GM21381 (cell line): Measurements from ENCODE around the gene ITGB8.

Experiments used
- ATAC-seq: cut with Tn5 transposase; IDR thresholded peaks from one replicate; pipeline ENCODE4 v1.9.1; 2021; ENCODE audit warnings: mild to moderate bottlenecking, moderate library complexity; ENCODE audit not compliant: unreplicated experiment

Gene ITGB8

DNA sequence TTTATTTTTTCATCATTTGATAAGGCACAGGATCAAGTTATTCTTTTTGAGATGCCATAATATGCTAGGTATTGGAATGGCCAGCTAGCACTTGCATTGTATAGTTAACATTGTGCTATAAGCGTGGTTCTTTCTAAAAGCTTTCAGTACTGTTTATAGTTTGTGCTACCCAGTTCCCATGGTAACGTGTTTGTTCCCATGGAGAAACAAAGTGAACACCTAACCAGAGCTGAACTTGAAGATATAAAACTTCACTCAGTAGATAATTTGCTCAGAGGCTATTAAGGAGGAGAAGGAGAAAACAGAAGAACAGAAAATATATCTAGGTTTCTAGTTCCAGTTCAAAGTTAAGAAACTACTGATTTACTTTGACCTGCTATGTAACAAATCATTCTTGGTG is 23.6 kb upstream of the ITGB8 start:
- peak; percentile 74 for ATAC-seq

GRCh38 chr7:20307901-20308300 is 22.8 kb upstream of the ITGB8 start:
- no peak for ATAC-seq

GRCh38 chr7:20310301-20310700 is 20.4 kb upstream of the ITGB8 start:
- no peak for ATAC-seq

DNA sequence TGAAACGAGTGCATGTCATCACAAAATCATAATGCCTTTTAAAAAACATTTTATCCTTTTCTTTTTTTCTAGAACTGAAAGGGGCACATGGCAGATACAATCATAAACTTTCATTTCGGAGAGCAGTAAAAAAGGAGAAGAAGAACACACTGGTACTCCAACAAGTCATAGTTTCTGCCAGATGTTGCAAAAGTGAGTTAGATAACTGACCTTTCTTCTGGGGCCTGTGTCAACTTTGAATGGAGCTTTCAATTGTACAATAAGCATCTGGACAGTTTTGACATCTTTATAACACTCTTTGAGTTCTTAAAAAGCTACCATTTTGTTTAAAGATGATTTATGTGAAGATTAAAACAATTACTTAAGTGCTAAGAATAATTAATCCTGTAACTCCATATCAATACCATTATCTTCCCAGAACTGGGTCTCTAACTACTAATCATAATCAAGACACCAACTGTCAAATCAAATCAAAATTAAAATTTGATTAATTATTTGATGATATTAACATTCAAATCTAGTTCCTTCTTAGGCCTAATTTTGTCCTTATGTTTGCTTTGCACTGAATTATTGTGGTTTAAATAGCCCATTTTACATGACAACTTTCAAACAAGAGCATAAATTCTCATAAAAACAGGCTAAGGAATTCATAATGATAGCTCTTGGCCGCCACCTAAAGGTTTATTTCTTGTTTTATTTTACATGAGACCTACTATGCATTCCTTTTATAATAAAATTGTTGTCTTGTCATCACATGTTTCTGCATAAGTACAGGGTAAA is 19.5 kb upstream of the ITGB8 start:
- ATAC-seq: peak; percentile 50

- no peak for ATAC-seq
These were observed 19.0 kb upstream of the ITGB8 start for GRCh38 chr7:20311743-20312042.

DNA sequence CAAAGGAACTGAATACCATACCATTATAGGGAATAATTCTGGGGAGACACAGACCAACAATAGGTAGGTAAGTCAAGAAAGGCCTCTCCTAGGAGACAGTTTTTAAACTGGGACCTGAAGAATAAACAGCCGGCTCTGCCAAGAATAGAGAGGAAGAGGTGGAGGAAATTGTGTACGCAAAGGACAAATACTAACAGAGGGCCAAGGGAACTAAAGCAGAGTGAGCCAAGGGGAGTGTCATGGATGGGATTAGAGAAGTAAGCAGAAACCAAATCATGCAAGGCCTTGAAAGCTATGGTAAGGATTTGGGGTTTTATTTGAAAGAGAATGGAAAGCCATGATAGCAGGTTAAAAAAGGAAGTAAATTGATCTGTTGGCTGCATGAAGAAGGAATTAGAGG is 18.1 kb upstream of the ITGB8 start:
- ATAC-seq: no peak

DNA sequence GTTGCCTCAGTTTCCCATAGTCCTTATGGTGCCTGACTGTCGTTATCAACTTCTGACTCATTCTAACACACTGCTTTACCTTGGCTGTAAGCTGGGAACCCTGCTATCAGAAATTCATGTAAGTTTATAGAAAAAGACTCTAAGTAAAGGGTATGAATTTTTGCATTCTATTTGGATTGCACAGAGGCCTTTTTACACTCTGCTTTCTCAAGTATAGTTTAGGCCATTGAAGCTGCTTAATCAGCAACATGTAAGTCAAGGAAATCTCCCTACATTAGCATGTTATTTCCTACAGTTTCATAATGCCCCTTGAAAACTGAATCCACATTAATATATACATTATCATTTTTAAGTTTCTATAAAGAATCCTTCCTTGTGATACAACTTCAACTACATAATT is 17.1 kb upstream of the ITGB8 start:
- no peak for ATAC-seq

GRCh38 chr7:20314198-20314597 is 16.5 kb upstream of the ITGB8 start:
- no peak for ATAC-seq

DNA sequence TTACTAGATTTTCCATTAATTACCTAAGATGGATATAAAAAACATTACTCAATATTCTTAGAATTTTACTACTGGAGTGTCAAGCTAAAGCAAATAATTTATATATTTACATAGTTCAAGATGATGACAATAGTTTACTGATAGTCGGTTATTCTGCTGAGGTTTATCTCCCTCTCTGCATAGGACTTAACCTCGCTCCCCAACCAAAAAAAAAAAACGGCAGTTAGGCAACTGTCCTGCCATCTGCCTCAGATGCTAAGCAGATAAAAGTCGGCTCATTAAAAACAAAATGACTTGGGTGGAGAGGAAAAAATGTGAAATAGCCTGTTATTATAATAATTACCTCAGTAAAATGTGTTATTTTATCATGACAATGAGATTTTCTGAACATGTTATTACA is 14.0 kb upstream of the ITGB8 start:
- no peak for ATAC-seq

DNA sequence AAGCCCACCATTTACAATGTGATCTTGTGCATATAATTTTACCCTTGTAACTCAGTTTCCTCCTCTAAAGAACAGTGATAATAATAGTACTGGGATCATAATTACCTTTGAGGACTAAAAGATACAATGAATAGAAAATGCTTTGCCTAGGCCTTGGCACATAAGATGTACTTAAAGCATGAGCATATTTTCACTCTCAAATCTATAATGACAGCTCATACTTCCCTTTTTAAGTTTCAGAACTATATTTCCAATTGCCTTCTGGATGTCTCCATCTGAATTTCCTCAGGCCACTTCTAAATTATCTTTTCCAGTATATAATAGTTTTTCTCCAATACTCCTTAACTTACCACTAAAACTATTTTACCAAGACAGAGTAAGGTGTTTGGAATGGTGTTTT is 13.3 kb upstream of the ITGB8 start:
- no peak for ATAC-seq

- ATAC-seq: no peak
These were observed 11.8 kb upstream of the ITGB8 start for GRCh38 chr7:20318933-20319332.

DNA sequence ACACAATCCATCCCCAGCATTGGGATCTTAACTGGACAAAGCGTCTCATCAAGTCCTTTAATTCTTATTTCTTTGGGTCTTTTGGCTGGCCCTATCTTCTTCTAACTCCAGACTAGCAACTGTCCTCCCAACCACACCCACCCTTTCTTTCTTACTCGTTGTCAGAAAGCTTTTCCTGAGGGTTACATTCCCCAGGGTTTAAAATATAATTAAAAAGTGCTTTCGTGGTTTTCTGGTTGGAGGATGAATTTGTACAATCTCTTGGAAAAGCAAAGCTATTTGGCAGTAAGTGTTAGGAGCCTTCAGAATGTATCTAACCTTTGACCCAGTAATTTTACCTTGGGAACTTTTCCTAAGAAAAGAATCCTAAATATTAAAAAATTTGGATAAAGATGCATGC is 10.4 kb upstream of the ITGB8 start:
- ATAC-seq: no peak

- ATAC-seq: no peak
These were observed 9.9 kb upstream of the ITGB8 start for GRCh38 chr7:20320786-20321185.

- ATAC-seq: no peak
These were observed 7.1 kb upstream of the ITGB8 start for GRCh38 chr7:20323595-20323994.

DNA sequence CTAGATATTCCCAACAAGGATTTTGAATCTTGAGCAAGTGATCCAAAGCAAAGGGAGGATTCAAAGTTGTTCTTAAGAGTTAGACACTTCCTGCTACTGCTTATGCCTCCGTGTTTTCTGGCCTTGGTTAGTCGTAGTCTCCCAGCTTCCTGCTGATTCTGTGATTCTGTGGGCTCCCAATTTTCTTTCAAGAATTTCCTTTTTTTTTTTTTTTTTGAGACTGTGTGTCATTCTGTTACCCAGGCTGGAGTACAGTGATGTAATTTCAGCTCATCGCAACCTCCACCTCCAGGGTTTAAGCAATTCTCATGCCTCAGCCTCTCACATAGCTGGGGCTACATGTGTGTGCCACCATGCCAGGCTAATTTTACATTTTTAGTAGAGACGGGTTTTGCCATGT is 4.4 kb upstream of the ITGB8 start:
- no peak for ATAC-seq

DNA sequence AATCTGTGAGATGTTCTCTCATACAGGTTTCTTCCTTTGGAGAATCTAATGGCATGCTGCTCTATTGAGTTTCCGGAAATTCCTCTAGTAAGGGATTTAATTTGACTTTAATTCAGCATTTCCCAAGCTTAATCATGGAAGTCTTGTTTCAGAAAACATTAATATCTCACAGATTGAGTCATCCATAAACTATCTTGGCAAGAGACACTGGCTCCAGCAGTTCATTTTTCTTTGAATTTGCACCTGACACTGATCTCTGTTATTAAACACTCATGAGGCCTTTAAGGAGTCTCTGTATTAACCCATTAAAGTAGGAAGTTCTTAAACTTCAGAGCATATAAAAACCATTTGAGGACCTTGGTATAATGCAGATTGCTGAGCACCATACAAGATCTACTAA is 3.6 kb upstream of the ITGB8 start:
- no peak for ATAC-seq

DNA sequence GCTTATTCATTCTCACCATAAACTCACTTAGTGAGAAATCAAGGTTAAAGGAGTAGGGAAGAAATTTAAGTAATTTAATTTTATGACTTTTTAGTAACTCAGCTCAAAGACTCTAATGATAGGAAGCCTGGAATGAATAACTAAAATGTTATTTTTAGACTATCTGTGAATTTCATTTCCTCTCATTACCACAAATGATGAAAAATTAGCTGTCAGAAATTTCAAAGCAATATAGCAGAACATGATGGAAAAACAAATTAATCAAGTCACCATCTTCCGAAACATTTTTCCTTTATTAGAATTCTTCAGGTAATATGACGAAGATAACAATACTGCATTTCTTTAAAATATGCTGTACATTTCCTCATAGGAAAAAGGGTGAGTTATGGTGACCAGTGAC is 2.7 kb upstream of the ITGB8 start:
- no peak for ATAC-seq

DNA sequence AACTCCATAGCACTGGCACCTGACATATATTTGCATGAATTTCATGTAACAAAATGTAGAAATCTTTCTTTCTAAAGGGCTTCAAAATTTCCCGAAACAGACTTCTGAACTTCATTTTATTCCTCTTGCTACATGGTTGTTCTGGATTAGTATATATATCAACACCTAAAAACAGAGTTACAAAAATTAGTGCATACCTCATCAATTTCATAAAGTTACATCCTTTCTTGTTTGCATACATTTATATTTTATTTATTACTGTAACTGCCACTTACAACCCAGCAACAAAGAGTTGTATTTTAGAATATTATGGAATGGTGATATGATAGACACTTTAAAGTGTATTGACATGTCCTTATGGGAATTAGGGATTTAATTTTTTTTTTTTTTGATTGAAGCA is 2.0 kb upstream of the ITGB8 start:
- ATAC-seq: no peak

DNA sequence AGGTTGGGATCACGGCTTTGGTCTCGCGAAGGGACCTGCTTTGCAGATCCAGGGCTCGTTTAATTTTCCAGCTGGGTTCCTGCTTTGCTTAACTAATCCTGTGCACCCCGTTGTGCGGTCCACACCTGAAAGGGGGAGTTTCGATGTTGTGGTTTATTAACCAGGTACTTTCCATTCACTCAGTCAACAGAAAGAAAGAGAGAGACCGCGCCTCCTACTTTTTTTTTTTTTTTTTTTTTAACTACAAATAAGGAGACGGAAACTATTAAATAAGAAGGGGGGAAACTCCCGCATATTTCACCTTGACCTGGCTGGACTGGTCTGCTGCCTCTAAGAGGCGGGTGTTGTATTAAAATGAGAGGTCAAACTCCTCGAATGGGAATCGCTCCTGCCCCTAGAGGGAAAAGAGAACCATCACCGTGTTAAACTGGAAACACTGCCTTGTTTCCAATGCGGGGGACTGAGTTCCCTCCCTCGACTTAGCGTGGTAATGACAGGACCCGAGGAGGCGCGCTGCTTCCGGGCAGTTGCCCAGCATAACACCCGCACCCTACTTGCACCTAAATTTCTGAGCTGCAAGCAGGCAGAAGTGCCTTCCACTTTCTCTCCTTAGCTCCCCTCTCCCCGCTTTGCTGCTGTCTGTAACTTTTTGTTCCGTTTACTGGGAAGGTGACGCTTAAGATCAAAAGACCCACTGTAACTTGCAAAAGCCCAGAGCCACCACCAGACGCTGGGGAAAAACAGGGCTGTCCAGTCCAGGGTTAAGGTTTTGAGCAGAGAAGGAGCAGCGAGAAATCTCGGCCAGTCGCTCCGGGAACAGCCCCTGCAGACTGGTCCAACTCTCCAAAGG is 1.1 kb upstream of the ITGB8 start:
- peak; percentile 38 for ATAC-seq

DNA sequence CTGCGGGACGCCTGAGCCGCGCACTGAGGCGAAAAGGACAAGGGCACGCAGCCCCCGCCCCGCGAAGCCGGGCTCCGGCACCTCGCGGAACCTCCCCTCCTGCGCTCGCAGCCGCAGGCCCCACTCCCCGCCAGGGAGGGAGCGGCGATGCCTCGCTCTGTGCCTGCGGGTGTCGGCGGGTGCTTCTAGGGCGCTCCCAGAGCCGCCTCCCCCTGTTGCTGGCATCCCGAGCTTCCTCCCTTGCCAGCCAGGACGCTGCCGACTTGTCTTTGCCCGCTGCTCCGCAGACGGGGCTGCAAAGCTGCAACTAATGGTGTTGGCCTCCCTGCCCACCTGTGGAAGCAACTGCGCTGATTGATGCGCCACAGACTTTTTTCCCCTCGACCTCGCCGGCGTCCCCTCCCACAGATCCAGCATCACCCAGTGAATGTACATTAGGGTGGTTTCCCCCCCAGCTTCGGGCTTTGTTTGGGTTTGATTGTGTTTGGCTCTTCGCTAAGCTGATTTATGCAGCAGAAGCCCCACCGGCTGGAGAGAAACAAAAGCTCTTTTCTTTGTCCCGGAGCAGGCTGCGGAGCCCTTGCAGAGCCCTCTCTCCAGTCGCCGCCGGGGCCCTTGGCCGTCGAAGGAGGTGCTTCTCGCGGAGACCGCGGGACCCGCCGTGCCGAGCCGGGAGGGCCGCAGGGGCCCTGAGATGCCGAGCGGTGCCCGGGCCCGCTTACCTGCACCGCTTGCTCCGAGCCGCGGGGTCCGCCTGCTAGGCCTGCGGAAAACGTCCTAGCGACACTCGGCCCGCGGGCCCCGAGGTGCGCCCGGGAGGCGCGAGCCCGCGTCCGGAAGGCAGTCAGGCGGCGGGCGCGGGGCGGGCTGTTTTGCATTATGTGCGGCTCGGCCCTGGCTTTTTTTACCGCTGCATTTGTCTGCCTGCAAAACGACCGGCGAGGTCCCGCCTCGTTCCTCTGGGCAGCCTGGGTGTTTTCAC is 519 bp downstream of the ITGB8 start:
- peak; percentile 27 for ATAC-seq
